Tongue (tissue), 2 donors: ENCODE results near the gene SPEF2. TPM values are rescaled to one million over a fixed set of nuclear protein-coding genes. Genes with fewer than 3 reads are reported as not detected.
"Not testable (repeated sequence)": the region's sequence is repeated elsewhere in the genome, so short reads cannot be mapped to it uniquely, and the experiment has no call there.

ENCODE experiments used
- DNase-seq: peaks from one replicate; pipeline ENCODE4 v3.0.0-alpha.2; 2015
- total RNA-seq: library from RNA; depleted of rRNA; stranded (reverse); fragments of >200 nt; gene quantifications from one replicate; pipeline ENCODE4 v1.2.3, GENCODE V29; 2014

Gene SPEF2
- total RNA-seq, 1 donor from 2014 or later, result 20.0 TPM

DNA sequence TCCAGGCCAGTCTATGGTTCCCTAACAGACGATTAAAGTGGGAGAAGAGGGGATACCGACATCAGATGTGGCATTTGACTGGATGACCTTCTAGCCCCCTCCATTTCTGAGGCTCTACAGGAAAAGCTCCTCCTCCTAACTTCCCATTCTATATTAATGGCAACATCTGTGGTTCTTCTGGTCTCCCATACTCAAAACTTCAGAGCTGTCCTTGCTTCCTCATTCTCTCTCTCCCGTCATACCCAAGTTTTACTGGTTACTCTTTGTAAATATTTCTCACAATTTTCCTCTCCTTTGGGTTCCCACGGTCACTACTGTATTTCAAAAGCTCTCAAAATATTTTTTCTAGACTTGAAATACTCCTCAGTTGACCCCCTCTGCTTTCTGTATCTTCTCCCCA lies 203.1 kb downstream of the SPEF2 start:
- no peak for DNase-seq

DNA sequence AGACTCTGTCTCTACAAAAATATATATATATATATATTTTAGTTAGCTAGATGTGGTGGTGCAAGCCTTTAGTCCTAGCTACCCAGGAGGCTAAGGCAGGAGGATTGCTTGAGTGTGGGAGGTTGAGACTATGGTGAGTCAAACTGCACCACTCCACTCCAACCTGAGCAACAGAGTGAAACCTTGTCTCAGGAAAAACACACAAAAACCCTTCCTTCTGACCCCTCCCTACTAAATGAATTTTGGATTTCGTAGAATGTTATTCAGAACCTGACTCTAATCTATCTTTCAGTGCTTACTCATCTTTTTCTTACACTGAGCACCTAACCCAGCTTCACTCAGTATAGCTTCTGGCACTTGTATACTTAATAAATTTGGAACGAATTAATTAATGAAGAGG lies 203.8 kb downstream of the SPEF2 start:
- DNase-seq, result no peak

DNA sequence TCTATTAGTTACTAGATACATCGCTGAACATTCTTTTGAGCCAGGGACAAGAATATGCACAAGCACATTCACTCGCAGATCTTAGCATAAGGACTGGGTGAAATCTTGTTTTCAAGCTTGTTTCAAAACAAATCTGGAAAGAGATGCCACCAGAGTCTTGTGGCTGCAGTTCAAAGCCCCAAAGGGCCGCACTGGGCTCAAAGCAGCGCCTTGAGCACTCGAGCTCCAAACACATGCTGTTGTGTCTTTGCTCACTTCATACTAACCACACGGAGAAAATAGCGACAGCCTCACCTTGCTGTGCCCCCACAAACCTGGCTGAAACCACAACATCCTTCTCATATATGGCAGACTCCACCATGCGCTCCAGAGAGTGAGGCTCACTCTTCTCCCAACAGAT lies 204.8 kb downstream of the SPEF2 start:
- DNase-seq, result no peak

DNA sequence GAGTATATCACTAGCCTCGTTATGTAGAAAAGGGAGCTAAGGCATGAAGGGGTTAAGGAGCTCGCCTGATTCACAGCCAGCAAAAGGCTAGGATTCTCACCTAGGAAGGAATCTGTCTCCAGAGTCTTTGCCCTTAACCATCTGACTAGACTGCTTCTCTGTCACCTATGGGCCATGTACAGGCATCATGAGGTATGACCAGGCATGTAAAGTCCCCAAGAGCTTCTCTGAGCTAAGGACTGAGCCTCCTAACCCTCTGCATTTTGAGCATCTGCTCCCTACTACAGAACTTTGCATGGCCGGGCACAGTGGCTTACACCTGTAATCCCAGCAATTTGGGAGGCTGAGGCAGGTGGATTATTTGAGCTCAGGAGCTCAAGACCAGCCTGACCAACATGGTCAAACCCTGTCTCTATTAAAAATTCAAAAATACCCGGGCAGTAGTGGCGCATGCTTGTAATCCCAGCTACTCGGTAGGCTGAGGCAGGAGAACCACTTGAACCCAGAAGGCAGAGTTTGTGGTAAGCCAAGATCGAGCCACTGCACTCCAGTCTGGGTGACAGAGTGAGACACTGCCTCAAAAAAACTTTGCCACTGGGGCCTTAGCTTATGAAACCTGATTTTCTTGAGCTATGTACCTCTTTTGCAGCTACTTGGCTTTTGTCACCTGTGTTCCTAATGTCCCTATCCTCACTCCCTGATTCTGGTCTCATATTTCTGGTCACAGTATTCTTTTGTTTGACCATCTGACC lies 205.9 kb downstream of the SPEF2 start:
- DNase-seq, result no peak

DNA sequence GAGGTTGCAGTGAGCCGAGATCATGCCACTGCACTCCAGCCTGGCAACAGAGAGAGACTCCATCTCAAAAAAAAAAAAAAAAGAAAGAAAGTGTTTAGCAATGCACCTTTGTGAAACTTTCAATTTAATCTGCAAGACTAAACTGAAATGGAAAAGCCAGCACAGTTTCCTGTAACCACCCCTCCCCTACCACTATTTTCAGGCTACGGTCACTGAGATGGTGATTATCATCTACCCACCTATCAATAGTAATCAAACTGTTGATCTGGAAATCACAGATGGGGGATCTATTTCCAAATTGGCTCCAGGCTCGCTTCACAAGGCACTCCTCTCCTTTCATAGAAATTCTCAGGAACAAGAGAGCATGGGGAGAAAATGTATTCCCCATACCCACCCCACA lies 208.4 kb downstream of the SPEF2 start:
- DNase-seq, result no peak

DNA sequence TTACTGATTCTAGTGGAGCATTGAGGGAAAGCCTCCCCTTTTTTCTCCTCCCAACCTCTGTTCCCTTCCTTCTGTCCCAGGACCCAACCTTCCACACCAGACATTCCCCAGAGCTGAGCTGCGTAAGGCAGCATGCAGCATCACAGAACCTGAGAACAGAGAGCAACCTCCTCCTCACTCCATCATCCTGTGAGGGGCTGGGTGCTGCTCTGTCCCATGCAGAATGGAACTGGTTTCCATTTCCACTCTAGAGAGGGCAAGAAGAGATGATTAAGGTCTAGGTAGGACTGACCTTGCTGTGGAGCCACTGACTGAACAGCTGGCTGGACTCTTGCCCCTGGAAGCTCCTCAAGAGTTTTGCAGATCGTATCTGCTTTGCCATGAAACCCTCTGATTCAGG lies 208.9 kb downstream of the SPEF2 start:
- no peak for DNase-seq

DNA sequence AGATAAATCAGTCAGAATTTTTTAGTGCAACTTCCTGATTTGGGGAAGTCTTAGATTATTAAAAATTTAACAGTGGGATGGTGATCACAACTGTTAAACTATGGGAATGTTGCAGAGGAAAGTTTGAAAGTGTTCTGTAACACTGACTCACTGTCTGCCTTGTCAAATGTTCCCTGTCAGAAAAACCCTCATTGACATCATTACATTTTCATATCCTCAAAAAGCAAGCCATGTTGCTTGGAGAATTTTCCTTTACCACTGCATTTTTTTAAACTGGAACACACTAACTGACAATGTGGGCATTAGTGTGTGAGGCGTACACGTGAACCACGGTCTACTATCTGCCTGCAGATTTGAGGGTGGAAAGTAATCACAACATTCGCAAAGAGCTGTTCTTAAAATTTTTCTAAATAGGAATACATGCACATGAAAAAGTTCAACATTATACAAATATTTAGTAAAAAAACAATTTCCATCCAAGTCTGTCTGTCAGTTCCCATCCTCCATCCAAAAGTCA lies 210.5 kb downstream of the SPEF2 start:
- DNase-seq, result no peak

DNA sequence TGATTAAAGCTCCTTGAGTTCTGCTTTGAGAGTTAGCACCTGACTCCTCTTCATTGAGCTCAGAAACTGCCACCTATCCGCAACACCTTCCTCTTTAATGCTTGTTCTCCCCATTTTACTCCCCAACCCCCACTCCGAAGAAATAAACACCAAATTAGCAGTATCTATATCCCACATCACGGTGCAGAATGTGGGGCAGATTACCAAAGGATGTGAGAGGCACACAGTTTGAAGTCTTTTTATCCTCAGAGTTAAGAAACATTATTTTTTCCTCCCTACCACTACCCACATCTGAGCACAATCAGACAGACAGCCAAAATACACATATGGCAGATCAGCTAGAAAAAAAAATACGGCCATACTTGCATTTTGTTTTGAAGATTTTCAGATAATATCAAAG lies 212.9 kb downstream of the SPEF2 start:
- DNase-seq, result no peak

DNA sequence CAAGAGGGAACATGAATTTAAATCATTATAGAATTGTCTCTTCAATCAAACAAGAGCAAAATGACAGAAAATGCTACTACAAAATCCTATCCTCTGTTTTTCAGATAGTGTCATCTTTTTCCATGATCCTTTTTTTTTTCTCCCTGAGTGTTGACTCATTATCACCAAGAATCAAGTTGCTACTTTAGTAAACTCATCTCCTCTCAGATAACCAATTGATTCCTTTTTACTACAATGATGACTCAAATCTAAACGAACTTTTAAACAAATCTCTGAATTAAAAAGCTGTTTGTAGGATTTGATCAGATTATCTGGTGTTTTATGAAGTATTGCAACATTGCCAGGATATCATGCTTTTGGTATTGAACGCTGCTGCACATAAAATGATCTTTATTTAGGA lies 215.1 kb downstream of the SPEF2 start:
- no peak for DNase-seq

DNA sequence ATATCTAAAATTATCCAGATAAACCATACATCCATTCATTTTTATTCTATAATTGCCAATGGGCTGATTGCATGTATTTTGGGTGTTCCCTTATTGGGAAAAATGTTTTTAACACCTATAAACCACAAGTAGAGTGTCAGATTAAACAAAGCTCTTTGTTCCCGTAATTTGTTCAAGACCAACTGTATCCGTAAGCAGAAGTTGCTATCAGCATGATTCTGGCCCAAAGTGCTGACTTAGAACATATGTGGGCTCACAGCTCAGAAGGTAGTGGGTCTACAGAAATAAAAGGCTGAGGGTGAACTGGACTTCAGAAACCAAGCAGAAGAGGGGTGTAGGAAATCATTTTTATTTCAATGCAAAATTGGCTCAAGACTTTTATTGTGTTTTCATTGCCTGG lies 215.6 kb downstream of the SPEF2 start:
- no peak for DNase-seq

DNA sequence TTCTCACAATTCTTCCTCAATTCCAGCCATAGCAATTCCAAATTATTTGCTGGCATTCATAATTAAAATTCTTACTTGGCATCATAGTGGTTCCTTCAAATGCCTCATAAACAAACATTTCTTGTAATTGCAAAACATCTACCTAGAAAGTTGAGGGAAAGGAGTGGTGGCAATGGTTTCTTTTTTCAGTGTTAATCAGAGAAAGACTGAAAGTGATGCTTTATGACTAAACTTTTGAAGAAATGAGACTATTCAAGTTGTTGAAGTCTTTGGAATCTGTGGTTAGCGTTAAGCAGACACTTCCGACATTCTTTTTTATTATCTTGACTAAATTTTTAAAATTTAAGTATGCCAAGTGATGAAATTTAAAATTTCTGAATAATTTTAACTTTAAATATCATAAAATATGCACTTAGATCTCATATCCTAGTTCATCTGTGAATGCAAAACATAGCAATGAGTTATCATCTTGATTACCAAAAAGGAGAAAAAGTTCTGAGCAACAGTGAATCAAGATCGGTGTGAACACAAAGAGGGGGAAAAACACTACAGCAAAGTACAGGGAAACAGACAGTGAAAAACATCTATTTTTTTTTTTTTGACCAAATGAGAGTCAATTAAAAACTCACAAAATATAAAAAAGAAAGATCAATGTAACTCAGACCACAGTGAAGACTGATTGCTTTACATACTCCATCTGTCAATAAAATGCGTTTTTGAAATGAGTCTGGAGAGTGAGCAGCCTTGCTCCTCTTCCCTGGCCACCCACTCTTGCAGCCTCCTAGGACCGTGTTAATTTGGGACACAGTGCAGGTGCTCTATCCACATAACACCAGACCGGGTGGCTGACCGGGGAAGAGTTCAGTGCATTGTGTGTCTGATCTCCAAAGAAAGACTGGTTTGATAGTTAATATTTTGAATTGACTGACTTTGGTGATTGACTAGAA lies 218.4 kb downstream of the SPEF2 start:
- no peak for DNase-seq

DNA sequence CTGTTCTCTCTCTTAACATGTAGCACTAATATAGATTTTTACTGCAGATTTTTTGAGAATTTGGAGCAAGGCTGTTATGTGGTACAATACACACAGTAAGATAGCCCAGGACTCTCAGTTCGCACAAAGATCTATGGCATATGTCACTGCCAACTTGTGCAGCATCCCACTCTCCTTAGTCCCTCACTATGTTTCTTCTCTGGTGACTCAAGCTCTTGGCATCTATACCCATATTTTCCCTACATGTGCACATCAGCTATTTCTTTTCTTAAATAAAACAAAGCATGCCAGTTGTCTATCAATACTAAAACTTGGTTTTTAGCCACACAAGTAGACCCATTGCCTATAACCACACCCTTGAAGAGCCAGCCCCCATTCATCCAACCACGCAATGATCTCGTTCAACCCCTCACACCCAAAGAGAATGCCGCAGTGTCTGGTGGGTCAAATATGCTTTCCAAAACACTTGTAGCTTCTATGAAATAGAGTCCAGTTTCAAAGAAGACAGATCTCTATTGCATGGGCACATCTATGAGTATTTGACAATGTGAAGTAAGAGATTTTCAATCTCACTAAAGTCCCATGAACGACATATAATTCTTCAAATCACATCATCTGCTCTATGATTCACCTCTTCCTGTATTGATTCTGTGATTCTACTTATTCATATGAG lies 220.8 kb downstream of the SPEF2 start:
- DNase-seq, result no peak

DNA sequence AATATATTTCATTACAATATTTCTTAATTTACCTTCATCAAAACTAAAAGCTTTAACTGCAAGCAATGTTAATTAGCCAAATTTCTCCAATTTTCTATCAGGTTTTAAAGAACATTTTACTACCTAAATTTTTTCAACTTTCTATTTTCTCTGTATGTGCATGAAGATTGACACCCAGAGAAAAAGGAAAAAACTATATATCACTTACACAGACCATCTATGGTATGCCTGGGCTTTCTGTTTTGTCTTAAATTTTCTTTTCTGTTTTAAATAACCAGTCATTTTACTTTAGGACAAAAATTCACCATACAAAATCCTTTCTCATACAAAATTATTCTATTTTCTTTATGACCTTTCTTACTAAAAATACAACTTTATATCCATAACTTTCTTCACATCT lies 225.2 kb downstream of the SPEF2 start:
- no peak for DNase-seq

DNA sequence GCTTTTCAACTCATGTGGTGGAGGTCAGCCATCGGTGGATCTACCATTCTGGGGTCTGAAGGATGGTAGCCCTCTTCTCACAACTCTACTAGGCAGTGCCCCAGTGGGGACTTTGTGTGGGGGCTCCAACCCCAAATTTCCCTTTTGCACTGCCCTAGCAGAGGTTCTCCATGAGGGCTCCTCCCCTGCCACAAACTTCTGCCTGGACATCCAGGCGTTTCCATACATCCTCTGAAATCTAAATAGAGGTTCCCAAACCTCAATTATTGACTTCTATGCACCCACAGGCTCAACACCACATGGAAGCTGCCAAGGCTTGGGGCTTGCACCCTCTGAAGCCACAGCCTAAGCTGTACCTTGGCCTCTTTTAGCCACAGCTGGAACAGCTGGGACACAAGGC lies 227.8 kb downstream of the SPEF2 start:
- DNase-seq, result not testable (repeated sequence)

DNA sequence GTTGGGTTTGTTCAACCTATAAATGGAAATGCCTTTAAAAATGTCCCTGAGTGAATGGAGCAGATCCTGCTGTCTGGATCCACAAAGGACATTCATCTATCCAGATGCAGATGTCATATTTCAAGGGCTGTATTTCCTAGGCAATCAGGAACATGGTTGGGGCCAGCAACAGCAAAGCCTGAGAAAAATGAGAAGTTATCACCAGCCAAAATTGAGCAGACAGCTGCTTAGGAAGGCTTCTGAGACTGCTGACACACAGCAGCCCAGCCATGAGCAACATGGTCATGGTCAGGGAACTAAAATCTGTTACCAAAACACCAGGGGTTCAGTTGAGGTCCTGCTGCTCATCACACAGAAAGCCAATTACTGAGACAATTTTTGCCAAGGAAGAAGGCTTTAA lies 229.8 kb downstream of the SPEF2 start:
- DNase-seq, result peak; percentile 84

DNA sequence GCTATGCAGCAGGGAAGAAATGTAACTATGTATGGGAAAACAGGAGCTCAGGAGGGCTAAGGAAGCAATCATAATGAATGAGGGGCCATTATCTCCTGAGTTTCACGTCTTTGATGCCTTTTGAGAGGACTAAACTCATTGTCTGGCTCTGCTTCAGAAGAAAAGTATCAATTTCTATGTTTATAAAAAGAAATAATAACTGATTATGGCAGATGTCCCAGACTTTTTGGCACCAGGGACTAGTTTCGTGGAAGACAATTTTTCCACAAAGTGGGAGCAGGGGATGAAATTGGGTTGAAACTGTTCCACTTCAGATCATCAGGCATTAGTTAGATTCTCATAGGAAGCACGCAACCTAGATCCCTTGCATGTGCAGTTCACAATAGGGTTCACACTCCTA lies 230.3 kb downstream of the SPEF2 start:
- DNase-seq, result peak; percentile 78

DNA sequence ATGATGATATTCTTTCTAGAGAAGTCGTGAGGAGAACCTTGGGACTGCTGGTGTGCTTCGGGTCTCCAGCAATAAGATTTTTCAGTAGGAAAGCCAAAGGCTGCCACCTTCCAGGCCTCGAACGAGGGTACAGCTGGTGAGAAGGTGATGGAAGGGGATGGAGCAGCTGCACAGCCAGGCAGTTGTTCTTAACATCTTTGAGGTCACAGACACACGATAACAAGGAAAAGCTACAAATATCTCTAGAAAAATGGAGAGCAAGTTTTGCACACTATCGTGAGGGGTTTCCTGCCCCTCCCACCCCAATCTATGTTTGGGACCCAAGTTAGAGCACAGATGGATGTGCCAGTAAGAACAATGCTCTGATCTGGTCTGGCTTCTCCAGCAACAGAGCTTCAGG lies 232.2 kb downstream of the SPEF2 start:
- no peak for DNase-seq

DNA sequence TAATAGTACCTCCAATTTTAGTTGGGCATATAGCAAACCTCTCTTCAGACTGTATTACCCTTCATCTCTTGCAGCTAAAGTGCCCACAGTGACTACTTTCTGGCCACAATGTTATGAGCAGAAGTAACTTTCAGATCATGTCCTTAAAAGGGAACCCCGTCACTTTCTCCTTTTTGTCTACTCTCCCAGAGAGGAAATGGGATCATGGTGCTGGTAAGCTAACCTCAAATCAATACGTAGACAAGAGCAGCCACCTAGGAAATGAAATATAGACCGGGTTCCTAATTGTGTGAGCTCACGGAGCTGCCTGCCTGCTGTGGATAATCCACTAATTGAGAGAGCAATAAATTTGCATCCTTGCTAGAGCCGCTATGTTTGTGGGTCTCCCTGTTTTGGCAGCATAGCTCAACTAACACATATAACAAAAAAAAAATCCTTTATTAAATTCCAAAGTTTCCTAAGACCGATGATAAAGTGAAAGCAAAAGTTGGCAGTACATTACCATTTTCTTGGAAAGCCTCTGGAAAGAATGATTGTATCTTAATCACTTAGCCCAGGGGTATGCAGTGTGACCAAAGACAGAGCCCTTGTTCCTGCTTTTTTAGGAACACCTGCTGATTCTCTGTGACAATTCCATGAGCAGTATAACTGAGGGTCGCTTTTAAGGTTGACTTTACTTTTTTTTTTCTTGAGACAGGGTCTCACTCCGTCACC lies 233.5 kb downstream of the SPEF2 start:
- peak; percentile 41 for DNase-seq

DNA sequence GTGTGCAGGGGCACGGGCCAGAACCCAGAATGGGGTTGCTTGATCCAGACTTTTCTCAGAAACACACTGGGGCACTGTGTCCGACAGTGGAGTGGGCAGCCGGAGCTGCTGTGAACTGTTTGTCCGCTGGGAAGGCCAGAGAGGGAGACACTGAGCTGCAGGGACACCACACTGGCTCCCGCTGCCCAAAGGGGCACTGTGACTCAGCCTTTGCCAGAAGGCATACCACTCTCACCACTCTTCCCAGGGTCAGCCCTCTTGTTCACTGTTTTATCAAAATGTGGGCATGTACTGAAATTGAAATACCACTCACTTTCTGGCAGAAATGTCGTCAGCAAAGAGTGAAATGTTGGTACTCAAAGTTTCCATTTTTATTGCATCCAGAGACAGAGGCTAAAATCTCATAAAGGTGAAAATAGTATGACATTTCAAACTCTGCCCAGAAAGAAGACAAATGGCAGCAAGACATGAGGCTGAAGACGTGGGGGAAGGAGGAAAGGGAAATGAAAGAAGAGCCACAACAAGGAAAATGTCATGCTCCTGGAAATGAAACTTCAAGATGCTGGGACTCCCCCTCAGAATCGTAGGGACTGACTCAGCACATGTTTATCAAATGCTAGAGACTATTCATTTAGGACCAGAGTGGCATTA lies 234.5 kb downstream of the SPEF2 start:
- DNase-seq, result no peak

DNA sequence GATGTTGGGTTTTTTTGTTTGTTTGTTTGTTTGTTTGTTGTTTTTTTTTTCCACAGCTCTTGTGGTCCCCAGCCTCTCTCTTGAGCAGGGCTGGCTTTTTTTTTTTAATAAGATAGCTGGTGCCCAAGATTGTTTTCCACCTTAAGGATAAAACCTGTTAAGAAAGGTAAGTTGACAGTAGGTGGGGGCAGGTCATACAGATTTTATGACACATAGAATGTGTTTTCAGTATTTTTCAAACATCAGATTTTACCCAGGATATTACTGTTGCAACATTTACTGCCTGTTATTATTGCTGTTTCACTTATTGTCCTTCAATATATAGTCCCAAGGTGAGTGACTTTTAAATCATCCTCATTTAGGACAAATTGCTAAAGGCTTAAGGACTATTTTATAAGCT lies 235.1 kb downstream of the SPEF2 start:
- no peak for DNase-seq

DNA sequence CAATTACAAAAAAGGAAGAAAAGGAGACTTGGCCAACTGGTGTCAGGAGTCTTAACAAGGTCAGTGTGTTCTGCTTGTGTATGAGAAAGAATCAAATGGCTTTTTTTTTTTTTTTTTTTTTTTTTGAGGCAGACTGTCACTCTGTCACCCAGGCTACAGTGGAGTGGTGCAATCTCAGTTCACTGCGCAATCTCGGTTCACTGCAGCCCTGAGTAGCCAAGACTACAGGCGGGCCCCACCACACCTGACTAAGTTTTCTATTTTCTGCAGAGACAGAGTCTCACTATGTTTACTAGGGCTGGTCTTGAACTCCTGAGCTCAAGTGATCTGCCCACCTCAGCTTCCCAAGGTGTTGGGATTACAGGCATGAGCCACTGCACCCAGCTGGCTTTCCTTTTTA lies 236.0 kb downstream of the SPEF2 start:
- DNase-seq, result no peak

DNA sequence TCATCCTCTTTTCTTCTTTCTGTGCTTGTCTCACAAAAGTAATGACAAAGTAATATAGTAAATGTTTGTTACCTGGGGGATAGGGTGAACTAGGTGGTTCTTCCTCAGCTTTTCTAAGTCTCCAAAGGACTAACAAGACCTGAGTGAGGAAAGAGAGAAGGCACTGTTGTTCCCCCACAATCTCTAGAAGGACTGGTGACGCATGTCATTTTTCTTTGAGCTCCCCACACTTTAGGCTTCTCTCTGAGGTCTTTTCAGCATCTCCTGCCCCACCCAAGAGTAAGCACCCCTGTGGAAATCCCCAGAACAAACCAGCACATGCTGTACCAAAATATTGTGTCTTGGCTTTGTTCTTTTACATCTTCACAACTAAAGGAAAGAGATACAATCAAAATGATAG lies 236.6 kb downstream of the SPEF2 start:
- no peak for DNase-seq
